ENCODE measurements around the gene NUDT8.

Gene NUDT8

DNA sequence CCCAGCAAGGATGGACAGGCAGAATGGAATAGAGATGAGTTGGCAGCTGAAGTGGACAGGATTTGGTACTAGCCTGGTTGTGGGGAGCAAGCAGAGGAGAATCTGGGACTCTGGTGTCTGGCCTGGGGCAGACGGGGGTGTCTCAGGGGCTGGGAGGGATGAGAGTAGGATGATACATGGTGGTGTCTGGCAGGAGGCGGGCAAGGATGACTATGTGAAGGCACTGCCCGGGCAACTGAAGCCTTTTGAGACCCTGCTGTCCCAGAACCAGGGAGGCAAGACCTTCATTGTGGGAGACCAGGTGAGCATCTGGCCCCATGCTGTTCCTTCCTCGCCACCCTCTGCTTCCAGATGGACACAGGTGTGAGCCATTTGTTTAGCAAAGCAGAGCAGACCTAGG, 43.8 kb downstream of the NUDT8 start:
- DNase-seq = no peak

GRCh38 chr11:67584881-67585873, 44.6 kb downstream of the NUDT8 start:
- DNase-seq = no peak

DNA sequence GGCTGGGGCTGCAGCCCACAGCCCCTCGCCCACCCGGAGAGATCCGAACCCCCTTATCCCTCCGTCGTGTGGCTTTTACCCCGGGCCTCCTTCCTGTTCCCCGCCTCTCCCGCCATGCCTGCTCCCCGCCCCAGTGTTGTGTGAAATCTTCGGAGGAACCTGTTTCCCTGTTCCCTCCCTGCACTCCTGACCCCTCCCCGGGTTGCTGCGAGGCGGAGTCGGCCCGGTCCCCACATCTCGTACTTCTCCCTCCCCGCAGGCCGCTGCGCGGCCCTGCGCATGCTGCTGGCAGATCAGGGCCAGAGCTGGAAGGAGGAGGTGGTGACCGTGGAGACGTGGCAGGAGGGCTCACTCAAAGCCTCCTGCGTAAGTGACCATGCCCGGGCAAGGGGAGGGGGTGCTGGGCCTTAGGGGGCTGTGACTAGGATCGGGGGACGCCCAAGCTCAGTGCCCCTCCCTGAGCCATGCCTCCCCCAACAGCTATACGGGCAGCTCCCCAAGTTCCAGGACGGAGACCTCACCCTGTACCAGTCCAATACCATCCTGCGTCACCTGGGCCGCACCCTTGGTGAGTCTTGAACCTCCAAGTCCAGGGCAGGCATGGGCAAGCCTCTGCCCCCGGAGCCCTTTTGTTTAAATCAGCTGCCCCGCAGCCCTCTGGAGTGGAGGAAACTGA, 45.4 kb downstream of the NUDT8 start:
- no peak for DNase-seq

DNA sequence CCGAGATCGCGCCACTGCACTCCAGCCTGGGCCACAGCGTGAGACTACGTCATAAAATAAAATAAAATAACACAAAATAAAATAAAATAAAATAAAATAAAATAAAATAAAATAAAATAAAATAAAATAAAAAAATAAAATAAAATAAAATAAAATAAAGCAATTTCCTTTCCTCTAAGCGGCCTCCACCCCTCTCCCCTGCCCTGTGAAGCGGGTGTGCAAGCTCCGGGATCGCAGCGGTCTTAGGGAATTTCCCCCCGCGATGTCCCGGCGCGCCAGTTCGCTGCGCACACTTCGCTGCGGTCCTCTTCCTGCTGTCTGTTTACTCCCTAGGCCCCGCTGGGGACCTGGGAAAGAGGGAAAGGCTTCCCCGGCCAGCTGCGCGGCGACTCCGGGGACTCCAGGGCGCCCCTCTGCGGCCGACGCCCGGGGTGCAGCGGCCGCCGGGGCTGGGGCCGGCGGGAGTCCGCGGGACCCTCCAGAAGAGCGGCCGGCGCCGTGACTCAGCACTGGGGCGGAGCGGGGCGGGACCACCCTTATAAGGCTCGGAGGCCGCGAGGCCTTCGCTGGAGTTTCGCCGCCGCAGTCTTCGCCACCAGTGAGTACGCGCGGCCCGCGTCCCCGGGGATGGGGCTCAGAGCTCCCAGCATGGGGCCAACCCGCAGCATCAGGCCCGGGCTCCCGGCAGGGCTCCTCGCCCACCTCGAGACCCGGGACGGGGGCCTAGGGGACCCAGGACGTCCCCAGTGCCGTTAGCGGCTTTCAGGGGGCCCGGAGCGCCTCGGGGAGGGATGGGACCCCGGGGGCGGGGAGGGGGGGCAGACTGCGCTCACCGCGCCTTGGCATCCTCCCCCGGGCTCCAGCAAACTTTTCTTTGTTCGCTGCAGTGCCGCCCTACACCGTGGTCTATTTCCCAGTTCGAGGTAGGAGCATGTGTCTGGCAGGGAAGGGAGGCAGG, 46.2 kb downstream of the NUDT8 start, which contains the start of gene GSTP1:
Gene GSTP1 (plus strand): TSS at position 566 of the 958 bp plus-strand sequence. CDS start 32 bp downstream, at position 598.
- DNase-seq = peak; percentile 91

DNA sequence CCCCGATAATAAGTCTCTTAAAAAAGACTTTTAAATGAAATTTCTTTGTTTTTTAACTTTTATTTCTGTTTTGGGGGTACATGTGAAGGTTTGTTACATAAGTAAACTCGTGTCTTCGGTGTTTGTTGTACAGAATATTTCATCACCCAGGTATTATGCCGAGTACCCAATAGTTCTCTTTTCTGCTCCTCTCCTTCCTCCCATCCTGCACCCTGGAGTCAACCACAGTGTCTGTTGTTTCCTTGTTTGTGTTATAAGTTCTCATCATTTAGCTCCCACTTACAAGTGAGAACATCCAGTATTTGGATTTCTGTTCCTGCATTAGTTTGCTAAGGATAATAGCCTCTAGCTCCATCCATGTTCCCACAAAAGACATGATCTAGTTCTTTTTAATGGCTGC, 47.7 kb downstream of the NUDT8 start:
- DNase-seq = no peak

DNA sequence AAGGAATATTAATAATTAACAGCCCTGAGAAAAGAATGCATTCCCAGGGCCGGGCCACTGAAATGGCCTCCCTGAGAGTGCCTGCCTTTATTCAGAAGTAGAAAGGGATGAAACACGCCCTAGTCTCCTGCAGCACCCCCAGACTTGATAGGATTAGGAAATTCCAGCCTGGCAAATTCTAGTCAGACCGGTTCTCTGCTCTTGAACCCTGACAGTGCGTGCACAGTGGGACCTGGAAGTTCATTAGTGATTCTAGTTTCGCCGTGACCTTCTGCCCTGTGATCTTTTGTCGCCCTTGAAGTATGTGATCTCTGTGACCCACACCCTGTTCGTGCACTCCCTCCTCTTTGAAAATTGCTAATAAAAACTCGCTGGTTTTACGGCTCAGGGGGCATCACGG, 48.3 kb downstream of the NUDT8 start:
- peak; percentile 43 for DNase-seq

DNA sequence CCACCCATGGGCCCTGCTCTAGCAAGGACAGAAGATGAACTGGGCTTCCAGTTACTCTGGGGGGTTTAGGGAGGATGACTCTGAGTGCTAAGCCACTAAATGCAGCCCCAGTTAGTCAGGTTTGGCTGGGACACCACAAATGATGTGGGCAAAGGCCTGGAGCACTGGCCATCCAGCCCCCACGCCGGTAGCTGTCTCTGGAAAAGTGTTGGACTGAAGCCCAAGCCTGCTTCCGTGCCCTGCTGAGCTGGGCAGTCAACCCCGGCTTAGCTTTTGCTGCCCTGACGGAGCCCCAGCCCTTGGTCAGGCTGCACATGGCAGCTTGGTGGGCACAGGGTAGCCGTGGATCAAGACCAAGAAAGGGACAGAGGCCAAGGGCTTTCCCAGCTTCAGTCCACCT, 51.8 kb downstream of the NUDT8 start:
- DNase-seq = no peak
